ENCODE data around the gene COX10. TPM values are rescaled to one million over a fixed set of nuclear protein-coding genes. Genes with fewer than 3 reads are reported as not detected.
"Not testable (repeated sequence)": the region's sequence is repeated elsewhere in the genome, so short reads cannot be mapped to it uniquely, and the experiment has no call there.

The COX10 gene
- total RNA-seq, 1 experiment from 2014 or later = 13.4 TPM

DNA sequence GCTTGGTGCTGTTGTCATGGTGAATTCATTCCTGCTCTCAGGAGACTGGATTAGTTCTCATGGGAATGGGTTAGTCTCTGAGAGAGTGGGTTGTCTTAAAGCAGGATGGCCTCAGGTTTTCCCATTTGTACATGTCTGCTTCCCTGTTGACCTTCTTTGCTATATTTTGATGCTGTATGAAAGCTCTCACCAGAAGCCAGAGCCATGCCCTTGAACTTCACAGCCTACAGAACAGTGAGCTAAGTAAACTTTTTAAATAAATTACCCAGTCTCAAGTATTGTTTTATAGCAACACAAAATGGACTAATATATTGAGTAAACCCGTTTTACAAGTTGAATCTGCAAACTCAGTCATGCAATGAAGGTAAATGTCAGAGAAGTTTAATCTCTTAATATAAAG lies 100.6 kb downstream of the COX10 start:
- ATAC-seq (no peak), DNase-seq (ENCODE audit: low read depth, low spot score) (no peak)
- H3K27me3 ChIP-seq (ENCODE audit: control insufficient read depth, insufficient read depth, low read length) = no peaks in the 10 kb centered on the region
- no peak overlapping the region for H3K4me3 ChIP-seq (ENCODE audit: low read depth in 2 of 2, low read length in 2 of 2)
- intact Hi-C loops (cut with micrococcal nuclease; ENCODE audit: unreplicated experiment) = no loop called here
- no peaks in the 10 kb centered on the region for H3K4me1 ChIP-seq (ENCODE audit: control insufficient read depth, insufficient read depth, low read length)
- TF ChIP-seq POLR2AphosphoS5 (IDR thresholded peaks at IDR 0.05; ENCODE audit: low read depth, low read length) = no peak
- TF ChIP-seq, protein P1, sequence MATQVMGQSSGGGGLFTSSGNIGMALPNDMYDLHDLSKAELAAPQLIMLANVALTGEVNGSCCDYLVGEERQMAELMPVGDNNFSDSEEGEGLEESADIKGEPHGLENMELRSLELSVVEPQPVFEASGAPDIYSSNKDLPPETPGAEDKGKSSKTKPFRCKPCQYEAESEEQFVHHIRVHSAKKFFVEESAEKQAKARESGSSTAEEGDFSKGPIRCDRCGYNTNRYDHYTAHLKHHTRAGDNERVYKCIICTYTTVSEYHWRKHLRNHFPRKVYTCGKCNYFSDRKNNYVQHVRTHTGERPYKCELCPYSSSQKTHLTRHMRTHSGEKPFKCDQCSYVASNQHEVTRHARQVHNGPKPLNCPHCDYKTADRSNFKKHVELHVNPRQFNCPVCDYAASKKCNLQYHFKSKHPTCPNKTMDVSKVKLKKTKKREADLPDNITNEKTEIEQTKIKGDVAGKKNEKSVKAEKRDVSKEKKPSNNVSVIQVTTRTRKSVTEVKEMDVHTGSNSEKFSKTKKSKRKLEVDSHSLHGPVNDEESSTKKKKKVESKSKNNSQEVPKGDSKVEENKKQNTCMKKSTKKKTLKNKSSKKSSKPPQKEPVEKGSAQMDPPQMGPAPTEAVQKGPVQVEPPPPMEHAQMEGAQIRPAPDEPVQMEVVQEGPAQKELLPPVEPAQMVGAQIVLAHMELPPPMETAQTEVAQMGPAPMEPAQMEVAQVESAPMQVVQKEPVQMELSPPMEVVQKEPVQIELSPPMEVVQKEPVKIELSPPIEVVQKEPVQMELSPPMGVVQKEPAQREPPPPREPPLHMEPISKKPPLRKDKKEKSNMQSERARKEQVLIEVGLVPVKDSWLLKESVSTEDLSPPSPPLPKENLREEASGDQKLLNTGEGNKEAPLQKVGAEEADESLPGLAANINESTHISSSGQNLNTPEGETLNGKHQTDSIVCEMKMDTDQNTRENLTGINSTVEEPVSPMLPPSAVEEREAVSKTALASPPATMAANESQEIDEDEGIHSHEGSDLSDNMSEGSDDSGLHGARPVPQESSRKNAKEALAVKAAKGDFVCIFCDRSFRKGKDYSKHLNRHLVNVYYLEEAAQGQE (IDR thresholded peaks at IDR 0.05; ENCODE audit: insufficient read depth in 1 of 2, low read depth in 2 of 2, low read length in 1 of 2) = no peak
- no peak for TF ChIP-seq TCF7L2 (IDR thresholded peaks at IDR 0.05; ENCODE audit: low read depth, low read length)
- TF ChIP-seq, protein P2, sequence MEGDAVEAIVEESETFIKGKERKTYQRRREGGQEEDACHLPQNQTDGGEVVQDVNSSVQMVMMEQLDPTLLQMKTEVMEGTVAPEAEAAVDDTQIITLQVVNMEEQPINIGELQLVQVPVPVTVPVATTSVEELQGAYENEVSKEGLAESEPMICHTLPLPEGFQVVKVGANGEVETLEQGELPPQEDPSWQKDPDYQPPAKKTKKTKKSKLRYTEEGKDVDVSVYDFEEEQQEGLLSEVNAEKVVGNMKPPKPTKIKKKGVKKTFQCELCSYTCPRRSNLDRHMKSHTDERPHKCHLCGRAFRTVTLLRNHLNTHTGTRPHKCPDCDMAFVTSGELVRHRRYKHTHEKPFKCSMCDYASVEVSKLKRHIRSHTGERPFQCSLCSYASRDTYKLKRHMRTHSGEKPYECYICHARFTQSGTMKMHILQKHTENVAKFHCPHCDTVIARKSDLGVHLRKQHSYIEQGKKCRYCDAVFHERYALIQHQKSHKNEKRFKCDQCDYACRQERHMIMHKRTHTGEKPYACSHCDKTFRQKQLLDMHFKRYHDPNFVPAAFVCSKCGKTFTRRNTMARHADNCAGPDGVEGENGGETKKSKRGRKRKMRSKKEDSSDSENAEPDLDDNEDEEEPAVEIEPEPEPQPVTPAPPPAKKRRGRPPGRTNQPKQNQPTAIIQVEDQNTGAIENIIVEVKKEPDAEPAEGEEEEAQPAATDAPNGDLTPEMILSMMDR (IDR thresholded peaks at IDR 0.05) = no peak
- in situ Hi-C loops (cut with HindIII; ENCODE audit: low pct_unique_long_range_greater_than_20kb, low sequenced_read_pairs) = no loop called here
- ChIA-PET CTCF (no interaction called here), POLR2A (no interaction called here)
- H3K9me3 ChIP-seq (ENCODE audit: control insufficient read depth, insufficient read depth, low read depth, low read length) = no peaks in the 10 kb centered on the region; the same call in 1 of the 2 replicates
- H3K27ac ChIP-seq (ENCODE audit: low read length) = no peak overlapping the region
- BruUV-seq (replicated peaks) = no TSS peak
- H3K36me3 ChIP-seq (ENCODE audit: control insufficient read depth, insufficient read depth, low read length) = no peaks in the 10 kb centered on the region

DNA sequence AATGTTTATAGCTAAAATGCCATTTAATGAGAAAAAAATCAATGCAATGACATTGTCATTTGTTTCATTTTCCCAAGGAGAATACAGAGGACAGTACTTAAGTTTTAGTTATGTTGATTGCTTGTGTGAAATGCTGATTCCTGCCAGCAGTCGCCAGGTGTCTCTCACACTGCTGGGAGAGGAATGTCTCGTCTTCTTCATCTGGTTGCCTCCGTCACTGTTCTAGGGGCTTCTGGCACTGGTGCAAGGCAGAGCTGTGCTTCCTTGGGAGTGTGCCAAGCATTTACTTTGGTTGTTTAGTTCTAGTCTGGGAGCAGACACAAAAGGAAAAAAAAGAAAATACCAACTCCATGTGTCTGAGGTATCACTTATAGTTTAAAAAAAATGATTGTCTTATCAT lies 107.7 kb downstream of the COX10 start:
- H3K27me3 ChIP-seq (ENCODE audit: control insufficient read depth, insufficient read depth, low read length); CTCF ChIA-PET; ATAC-seq; DNase-seq (ENCODE audit: low read depth, low spot score); POLR2A ChIA-PET; in situ Hi-C loops (cut with HindIII; ENCODE audit: low pct_unique_long_range_greater_than_20kb, low sequenced_read_pairs); H3K36me3 ChIP-seq (ENCODE audit: control insufficient read depth, insufficient read depth, low read length); H3K4me3 ChIP-seq (ENCODE audit: low read depth in 2 of 2, low read length in 2 of 2); BruUV-seq (replicated peaks); H3K4me1 ChIP-seq (ENCODE audit: control insufficient read depth, insufficient read depth, low read length); H3K27ac ChIP-seq (ENCODE audit: low read length); H3K9me3 ChIP-seq (ENCODE audit: control insufficient read depth, insufficient read depth, low read depth, low read length); intact Hi-C loops (cut with micrococcal nuclease; ENCODE audit: unreplicated experiment): not testable (repeated sequence)

DNA sequence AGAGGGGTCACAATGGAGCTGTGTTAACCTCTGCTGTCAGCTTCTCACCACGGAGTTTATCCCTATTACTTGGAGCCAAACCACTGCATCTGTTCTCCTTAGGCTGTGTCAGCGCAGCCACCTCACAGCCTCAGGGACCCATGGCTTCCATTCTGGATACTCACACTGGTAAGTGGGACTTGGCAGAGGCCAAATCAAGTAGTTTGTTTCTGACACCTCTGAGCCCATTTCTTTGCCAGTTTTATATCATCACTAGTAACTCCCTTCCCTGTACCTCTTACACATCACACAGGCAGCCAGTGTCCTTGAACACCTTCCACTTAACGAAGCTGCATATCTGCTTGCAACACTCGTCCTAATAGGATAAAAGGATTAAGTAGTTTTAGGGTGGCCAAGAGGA lies 108.5 kb downstream of the COX10 start:
- in situ Hi-C loops (cut with HindIII; ENCODE audit: low pct_unique_long_range_greater_than_20kb, low sequenced_read_pairs); POLR2A ChIA-PET; H3K27ac ChIP-seq (ENCODE audit: low read length); H3K36me3 ChIP-seq (ENCODE audit: control insufficient read depth, insufficient read depth, low read length); DNase-seq (ENCODE audit: low read depth, low spot score); H3K4me3 ChIP-seq (ENCODE audit: low read depth in 2 of 2, low read length in 2 of 2); ATAC-seq; CTCF ChIA-PET; intact Hi-C loops (cut with micrococcal nuclease; ENCODE audit: unreplicated experiment); BruUV-seq (replicated peaks); H3K27me3 ChIP-seq (ENCODE audit: control insufficient read depth, insufficient read depth, low read length); H3K9me3 ChIP-seq (ENCODE audit: control insufficient read depth, insufficient read depth, low read depth, low read length); H3K4me1 ChIP-seq (ENCODE audit: control insufficient read depth, insufficient read depth, low read length): not testable (repeated sequence)

DNA sequence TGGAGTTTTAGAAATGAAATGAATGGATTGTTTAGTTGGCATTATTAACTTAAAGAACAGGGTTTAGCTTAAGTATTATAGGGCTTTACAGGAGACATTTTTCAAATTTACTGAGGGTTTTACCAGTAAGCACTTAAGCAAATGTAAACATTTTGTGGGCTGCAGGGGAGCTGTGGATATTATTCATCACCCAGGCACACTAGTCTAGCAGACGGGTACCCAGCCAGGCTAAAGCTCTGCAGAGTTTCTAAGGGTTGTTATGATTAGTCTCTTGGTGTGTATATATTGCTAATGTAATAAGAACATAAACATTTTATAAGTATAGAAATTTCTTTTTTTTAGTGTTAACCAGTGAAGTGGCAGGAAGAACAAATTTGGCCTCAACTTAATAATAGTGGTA lies 110.6 kb downstream of the COX10 start:
- POLR2A ChIA-PET; in situ Hi-C loops (cut with HindIII; ENCODE audit: low pct_unique_long_range_greater_than_20kb, low sequenced_read_pairs); H3K9me3 ChIP-seq (ENCODE audit: control insufficient read depth, insufficient read depth, low read depth, low read length); ATAC-seq; DNase-seq (ENCODE audit: low read depth, low spot score); BruUV-seq (replicated peaks); H3K4me3 ChIP-seq (ENCODE audit: low read depth in 2 of 2, low read length in 2 of 2); CTCF ChIA-PET; H3K27me3 ChIP-seq (ENCODE audit: control insufficient read depth, insufficient read depth, low read length); H3K36me3 ChIP-seq (ENCODE audit: control insufficient read depth, insufficient read depth, low read length); H3K4me1 ChIP-seq (ENCODE audit: control insufficient read depth, insufficient read depth, low read length); H3K27ac ChIP-seq (ENCODE audit: low read length); intact Hi-C loops (cut with micrococcal nuclease; ENCODE audit: unreplicated experiment): not testable (repeated sequence)

DNA sequence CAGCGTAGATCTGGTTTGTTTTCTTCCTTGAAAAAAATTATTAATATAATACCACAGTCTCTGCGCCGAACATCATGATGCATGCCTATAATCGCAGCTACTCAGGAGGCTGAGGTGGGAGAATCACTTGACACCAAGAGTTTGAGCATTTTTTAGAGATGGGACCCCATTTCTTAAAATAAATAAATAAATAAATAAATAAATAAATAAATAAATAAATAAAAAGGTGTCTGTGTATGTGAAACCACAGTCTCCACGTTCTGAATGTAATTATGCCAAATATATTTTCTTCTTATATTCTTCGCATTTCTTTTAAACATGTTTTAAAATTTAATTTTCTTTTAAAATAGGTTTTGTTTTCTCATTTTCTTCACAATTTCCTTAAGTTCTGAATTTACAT lies 112.8 kb downstream of the COX10 start:
- ATAC-seq; H3K36me3 ChIP-seq (ENCODE audit: control insufficient read depth, insufficient read depth, low read length); H3K27ac ChIP-seq (ENCODE audit: low read length); H3K9me3 ChIP-seq (ENCODE audit: control insufficient read depth, insufficient read depth, low read depth, low read length); H3K4me1 ChIP-seq (ENCODE audit: control insufficient read depth, insufficient read depth, low read length); intact Hi-C loops (cut with micrococcal nuclease; ENCODE audit: unreplicated experiment); POLR2A ChIA-PET; in situ Hi-C loops (cut with HindIII; ENCODE audit: low pct_unique_long_range_greater_than_20kb, low sequenced_read_pairs); H3K27me3 ChIP-seq (ENCODE audit: control insufficient read depth, insufficient read depth, low read length); DNase-seq (ENCODE audit: low read depth, low spot score); BruUV-seq (replicated peaks); H3K4me3 ChIP-seq (ENCODE audit: low read depth in 2 of 2, low read length in 2 of 2); CTCF ChIA-PET: not testable (repeated sequence)

DNA sequence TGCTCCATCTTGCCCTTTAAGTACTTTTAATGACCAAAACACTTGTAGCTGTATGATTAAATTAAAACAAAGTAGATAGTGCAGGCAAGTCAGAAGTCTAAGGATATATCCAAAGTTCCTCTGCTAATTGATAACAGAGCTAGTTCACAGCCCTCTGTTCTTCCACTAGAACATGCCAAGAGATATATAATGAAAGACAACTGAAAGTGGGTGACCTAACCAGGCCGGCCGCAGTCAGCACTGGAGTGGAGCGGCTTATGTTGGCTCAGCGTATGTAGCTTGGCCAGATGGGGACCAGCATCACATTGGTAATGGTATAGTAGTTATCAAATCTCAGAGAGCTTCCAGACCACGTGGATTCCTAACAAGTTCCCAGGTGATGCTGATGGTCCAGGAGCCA lies 115.2 kb downstream of the COX10 start:
- H3K36me3 ChIP-seq (ENCODE audit: control insufficient read depth, insufficient read depth, low read length); CTCF ChIA-PET; H3K4me1 ChIP-seq (ENCODE audit: control insufficient read depth, insufficient read depth, low read length); DNase-seq (ENCODE audit: low read depth, low spot score); POLR2A ChIA-PET; intact Hi-C loops (cut with micrococcal nuclease; ENCODE audit: unreplicated experiment); ATAC-seq; H3K27me3 ChIP-seq (ENCODE audit: control insufficient read depth, insufficient read depth, low read length); H3K4me3 ChIP-seq (ENCODE audit: low read depth in 2 of 2, low read length in 2 of 2); in situ Hi-C loops (cut with HindIII; ENCODE audit: low pct_unique_long_range_greater_than_20kb, low sequenced_read_pairs); H3K9me3 ChIP-seq (ENCODE audit: control insufficient read depth, insufficient read depth, low read depth, low read length); BruUV-seq (replicated peaks); H3K27ac ChIP-seq (ENCODE audit: low read length): not testable (repeated sequence)
